GM21515 (cell line): Measurements from ENCODE around the gene FFAR1.

Experiments
- ATAC-seq: cut with Tn5 transposase; IDR thresholded peaks from one replicate; pipeline ENCODE4 v1.9.1; 2021; ENCODE audit not compliant: unreplicated experiment

FFAR1 gene, protein sequence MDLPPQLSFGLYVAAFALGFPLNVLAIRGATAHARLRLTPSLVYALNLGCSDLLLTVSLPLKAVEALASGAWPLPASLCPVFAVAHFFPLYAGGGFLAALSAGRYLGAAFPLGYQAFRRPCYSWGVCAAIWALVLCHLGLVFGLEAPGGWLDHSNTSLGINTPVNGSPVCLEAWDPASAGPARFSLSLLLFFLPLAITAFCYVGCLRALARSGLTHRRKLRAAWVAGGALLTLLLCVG (N-terminal part only)

GRCh38 chr19:35347171-35347929, at the start of gene FFAR1:
Gene FFAR1, plus strand, starts transcription at chr19:35347902. Its CDS starts 3,650 bp downstream, at chr19:35351552.
- peak; percentile 46 for ATAC-seq

GRCh38 chr19:35297922-35298321, 49.8 kb upstream of the FFAR1 start:
- no peak for ATAC-seq

- ATAC-seq = no peak
These were observed 49.1 kb upstream of the FFAR1 start for GRCh38 chr19:35298561-35298972.

DNA sequence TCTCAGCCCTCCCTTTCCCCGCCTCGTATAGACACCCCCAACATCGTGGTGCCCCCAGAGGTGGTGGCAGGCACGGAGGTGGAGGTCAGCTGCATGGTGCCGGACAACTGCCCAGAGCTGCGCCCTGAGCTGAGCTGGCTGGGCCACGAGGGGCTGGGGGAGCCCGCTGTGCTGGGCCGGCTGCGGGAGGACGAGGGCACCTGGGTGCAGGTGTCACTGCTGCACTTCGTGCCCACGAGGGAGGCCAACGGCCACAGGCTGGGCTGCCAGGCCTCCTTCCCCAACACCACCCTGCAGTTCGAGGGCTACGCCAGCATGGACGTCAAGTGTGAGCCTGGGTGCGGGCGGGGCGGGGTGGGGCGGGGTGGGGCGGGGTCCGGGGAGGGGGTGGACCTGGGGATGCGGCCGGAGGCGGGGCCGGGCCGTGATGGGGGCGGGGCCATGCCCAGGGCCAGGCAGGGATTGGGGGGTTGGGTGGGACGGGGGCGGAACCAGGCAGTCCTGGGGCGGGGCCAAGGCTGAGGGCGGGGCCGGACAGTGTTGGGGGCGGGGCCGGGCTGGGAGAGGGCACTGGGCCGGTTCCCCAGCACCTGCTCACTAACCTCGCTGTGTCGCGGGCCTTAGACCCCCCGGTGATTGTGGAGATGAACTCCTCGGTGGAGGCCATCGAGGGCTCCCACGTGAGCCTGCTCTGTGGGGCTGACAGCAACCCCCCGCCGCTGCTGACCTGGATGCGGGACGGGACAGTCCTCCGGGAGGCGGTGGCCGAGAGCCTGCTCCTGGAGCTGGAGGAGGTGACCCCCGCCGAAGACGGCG, 48.0 kb upstream of the FFAR1 start:
- ATAC-seq = no peak

DNA sequence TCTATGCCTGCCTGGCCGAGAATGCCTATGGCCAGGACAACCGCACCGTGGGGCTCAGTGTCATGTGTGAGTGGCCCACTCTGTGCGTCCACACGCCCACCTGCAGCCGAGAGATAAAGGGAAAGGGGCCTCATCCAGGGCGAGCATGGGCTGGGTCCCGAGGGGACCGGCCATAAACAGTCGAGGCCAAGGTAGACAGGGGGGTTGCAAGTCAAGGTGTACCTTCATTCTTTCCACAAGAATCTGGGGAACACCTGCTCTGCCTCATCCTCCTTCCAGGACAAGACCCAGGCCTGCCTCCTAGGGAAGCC, 47.4 kb upstream of the FFAR1 start:
- no peak for ATAC-seq

DNA sequence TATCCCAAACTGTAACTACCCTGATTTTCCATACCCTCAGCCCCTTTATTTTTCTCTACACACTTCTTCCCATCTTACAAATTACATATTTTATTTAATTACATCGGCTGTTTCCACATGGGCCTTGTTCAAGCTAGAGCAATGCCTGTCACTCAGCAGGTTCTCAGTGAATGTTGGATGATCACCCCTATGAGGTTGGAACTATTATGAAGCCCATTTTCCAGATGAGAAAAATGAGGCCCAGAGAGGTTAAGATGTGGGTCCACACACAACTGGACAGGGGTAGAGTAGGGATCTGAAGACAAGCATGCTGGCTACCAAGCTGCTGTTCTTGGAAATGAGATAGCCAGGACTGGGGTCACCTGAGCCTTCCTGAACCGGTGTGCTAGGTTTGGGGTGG, 45.7 kb upstream of the FFAR1 start:
- no peak for ATAC-seq

DNA sequence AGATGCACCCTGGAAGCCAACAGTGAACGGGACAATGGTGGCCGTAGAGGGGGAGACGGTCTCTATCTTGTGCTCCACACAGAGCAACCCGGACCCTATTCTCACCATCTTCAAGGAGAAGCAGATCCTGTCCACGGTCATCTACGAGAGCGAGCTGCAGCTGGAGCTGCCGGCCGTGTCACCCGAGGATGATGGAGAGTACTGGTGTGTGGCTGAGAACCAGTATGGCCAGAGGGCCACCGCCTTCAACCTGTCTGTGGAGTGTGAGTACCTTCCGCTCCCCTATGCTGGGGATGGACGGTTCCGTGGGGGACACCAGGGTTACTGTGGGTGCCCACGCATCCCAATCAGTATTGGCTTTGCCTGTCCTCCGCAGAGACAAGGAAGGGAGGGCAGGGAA, 45.3 kb upstream of the FFAR1 start:
- no peak for ATAC-seq

- ATAC-seq = no peak
These were observed 44.3 kb upstream of the FFAR1 start for GRCh38 chr19:35303357-35303915.

- no peak for ATAC-seq
These were observed 43.7 kb upstream of the FFAR1 start for GRCh38 chr19:35304036-35304435.

DNA sequence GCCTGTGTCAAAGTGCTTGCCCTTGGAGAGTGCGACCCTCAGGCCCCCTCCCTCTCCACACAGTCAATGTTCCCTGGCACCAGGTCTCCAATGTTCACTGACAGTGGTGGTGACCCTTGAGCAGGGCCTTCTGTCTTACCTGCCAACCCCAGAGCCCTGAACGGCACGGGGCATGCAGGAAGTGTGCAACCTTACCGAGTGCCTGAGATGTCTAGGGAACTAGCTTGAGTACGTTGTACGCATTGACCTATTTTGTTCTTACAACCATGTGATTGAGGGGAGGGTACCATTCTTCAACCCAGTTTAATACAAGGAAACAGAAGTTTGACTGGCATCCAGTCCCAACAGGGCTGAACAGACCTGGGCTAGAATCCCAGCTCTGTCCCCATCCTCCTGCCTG, 42.5 kb upstream of the FFAR1 start:
- ATAC-seq = no peak

- ATAC-seq = no peak
These were observed 41.0 kb upstream of the FFAR1 start for GRCh38 chr19:35306473-35307246.

- no peak for ATAC-seq
These were observed 39.8 kb upstream of the FFAR1 start for GRCh38 chr19:35307931-35308330.

DNA sequence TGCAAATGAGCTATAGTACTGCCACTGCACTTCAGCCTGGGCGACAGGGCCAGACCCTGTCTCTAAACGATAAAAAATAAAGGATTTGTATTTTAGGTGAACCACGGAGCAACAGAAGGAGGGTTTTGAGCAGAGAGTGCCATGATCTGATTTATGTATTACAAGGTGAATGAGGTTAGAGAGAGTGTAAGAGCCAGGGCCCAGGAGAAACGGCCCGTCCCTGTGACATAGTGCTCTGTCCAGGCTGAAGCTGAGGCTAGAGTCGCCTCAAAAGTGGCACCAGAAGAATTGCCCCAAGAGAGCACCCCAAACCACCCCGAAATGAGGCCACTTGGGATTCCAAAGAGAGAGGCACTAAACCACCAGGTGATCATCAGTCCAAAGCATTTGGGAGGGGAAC, 38.8 kb upstream of the FFAR1 start:
- ATAC-seq = no peak

DNA sequence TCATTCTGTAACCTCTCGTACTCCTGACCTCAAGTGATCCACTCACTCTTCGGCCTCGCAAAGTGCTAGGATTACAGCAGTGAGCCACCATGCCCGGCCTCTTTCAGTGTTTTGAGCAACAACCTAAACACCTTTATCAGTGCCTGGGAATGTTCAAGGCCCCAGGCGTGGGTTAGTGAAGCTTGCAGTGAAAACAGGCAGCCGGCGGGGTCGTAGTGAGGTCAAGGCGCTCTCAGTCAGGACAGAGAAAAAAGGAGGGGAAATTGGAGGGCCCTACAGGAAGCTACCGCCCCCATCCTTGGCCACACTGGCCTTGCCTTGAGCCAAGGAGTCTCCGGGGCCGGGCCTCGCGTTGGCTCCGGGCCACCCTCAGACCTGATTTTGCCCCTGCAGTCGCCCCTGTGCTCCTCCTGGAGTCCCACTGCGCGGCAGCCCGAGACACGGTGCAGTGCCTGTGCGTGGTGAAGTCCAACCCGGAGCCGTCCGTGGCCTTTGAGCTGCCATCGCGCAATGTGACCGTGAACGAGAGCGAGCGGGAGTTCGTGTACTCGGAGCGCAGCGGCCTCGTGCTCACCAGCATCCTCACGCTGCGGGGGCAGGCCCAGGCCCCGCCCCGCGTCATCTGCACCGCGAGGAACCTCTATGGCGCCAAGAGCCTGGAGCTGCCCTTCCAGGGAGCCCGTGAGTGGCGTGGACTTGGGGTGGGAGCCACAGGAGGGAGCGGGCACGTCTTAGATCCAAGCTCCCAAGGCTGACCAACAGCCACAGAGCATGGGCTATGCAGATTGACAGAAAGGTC, 38.0 kb upstream of the FFAR1 start:
- no peak for ATAC-seq

DNA sequence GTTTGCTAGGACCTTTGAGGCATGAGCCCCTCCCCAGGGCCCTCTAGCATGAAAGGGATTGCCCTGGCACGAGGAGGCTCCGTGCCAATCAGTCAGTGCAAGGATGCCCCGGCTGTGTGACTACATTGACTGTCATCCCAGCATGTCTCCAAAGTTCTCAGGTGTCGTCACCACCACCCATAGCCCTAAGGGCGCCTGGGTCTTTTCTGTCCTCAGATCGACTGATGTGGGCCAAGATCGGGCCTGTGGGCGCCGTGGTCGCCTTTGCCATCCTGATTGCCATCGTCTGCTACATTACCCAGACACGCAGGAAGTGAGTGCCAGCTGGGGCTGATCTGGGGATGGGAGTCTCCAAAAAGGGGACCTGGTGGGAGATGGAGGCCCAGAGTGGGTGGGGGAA, 37.4 kb upstream of the FFAR1 start:
- ATAC-seq = no peak

- ATAC-seq = no peak
These were observed 36.8 kb upstream of the FFAR1 start for GRCh38 chr19:35310811-35311465.

GRCh38 chr19:35311901-35312665, 35.6 kb upstream of the FFAR1 start:
- ATAC-seq = no peak

- no peak for ATAC-seq
These were observed 34.1 kb upstream of the FFAR1 start for GRCh38 chr19:35313587-35313986.

DNA sequence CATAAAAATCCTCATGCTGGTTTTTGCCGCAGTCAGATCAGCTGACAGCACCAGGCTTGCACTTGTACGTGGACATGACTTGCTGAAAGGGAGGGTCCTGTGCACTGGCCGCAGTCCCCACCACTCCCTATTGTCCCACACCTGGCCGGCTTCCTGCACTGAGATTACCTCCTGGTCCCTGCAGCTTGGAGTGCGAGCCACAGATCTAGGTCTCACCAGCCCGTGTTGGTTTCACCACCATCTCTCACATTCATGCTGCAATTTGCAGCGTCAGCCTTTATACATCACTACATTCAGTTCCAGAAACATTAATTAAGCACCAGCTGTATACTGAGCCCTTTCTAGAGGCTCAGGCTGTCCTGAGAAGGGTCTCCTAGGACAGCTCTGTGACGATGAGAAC, 33.7 kb upstream of the FFAR1 start:
- no peak for ATAC-seq
